Tibial artery (tissue), 4 donors: ENCODE results near the gene RMI1.
"Not testable (repeated sequence)": the region's sequence is repeated elsewhere in the genome, so short reads cannot be mapped to it uniquely, and the experiment has no call there.

Experiments
- DNase-seq, 2 donors: peaks; one replicate each; pipeline ENCODE4 v3.0.0-alpha.2; 2019
- H3K27ac ChIP-seq, 2 donors: fragments of 200-600 bp; sonication (generic) in 1 of 2; 1 replicate in 1 of 2; 2 replicates in 1 of 2; pipeline ENCODE4 v1.5.1; 2018 to 2019; ENCODE audit warnings: mild to moderate bottlenecking in 1 of 2
- H3K27me3 ChIP-seq, 2 donors: fragments of 200-600 bp; sonication (generic) in 1 of 2; one replicate each; pipeline versions ENCODE4 v1.5.1 to v1.6.0; 2016 to 2019
- H3K36me3 ChIP-seq, 3 donors: fragments of 200-600 bp; sonication (generic) in 2 of 3; one replicate each; pipeline ENCODE4 v1.5.1; 2016 to 2019; ENCODE audit warnings: mild to moderate bottlenecking in 2 of 3
- H3K4me1 ChIP-seq, 4 donors: fragments of 200-600 bp; sonication (generic) in 2 of 4; 1 replicate in 3 of 4; 2 replicates in 1 of 4; pipeline ENCODE4 v1.5.1; 2016 to 2019
- H3K4me3 ChIP-seq, 2 donors: fragments of 200-600 bp; sonication (generic) in 1 of 2; 1 replicate in 1 of 2; 2 replicates in 1 of 2; pipeline ENCODE4 v1.5.1; 2018 to 2019; ENCODE audit warnings: mild to moderate bottlenecking in 2 of 2
- H3K9me3 ChIP-seq, 3 donors: fragments of 200-600 bp; sonication (generic) in 1 of 3; one replicate each; pipeline ENCODE4 v1.5.1; 2016 to 2019
- CTCF ChIP-seq, 2 experiments: fragments of 200-600 bp in 1 of 2; fragments of 450-650 bp in 1 of 2; IDR thresholded peaks; one replicate each; pipeline ENCODE4 v1.5.1; 2017 to 2019; ENCODE audit warnings: antibody characterized with exemption in 2 of 2, mild to moderate bottlenecking in 1 of 2, moderate library complexity in 1 of 2
- intact Hi-C: fragments of 100-400 bp; cut with DNase I; formaldehyde crosslinking; loops from one replicate; pipeline ENCODE4 v1.15.0; 2023; ENCODE audit warnings: low total_unique reads

The RMI1 gene

GRCh38 chr9:84002344-84002743, 21.7 kb downstream of the RMI1 start:
- no peak overlapping the region for H3K4me3 ChIP-seq
- no peaks in the 10 kb centered on the region for H3K27me3 ChIP-seq
- intact Hi-C loops = no loop called here
- no peak overlapping the region for H3K27ac ChIP-seq
- no peaks in the 10 kb centered on the region for H3K4me1 ChIP-seq
- no peaks in the 10 kb centered on the region for H3K9me3 ChIP-seq
- no peak for TF ChIP-seq CTCF (IDR thresholded peaks at IDR 0.05)
- H3K36me3 ChIP-seq = no peaks in the 10 kb centered on the region
- no peak for DNase-seq

GRCh38 chr9:84003246-84003645, 22.6 kb downstream of the RMI1 start:
- no peaks in the 10 kb centered on the region for H3K36me3 ChIP-seq
- TF ChIP-seq CTCF (IDR thresholded peaks at IDR 0.05) = no peak
- H3K4me1 ChIP-seq = no peaks in the 10 kb centered on the region
- no peak overlapping the region for H3K27ac ChIP-seq
- DNase-seq = no peak
- no peaks in the 10 kb centered on the region for H3K27me3 ChIP-seq
- intact Hi-C loops = no loop called here
- no peak overlapping the region for H3K4me3 ChIP-seq
- no peaks in the 10 kb centered on the region for H3K9me3 ChIP-seq

- DNase-seq = no peak
- intact Hi-C loops = no loop called here
- Histone ChIP-seq H3K4me3 (no peak overlapping the region), H3K36me3 (no peaks in the 10 kb centered on the region), H3K27me3 (no peaks in the 10 kb centered on the region), H3K4me1 (no peaks in the 10 kb centered on the region), H3K9me3 (no peaks in the 10 kb centered on the region), H3K27ac (no peak overlapping the region)
- no peak for TF ChIP-seq CTCF (IDR thresholded peaks at IDR 0.05)
These were observed 27.1 kb downstream of the RMI1 start for GRCh38 chr9:84007662-84008061.

GRCh38 chr9:84024041-84024575, 43.5 kb downstream of the RMI1 start:
- no peaks in the 10 kb centered on the region for H3K9me3 ChIP-seq
- intact Hi-C loops = no loop called here
- H3K4me3 ChIP-seq = no peak overlapping the region
- no peaks in the 10 kb centered on the region for H3K27me3 ChIP-seq
- H3K4me1 ChIP-seq = no peaks in the 10 kb centered on the region
- no peak for DNase-seq
- no peak overlapping the region for H3K27ac ChIP-seq
- H3K36me3 ChIP-seq = no peaks in the 10 kb centered on the region
- TF ChIP-seq CTCF (IDR thresholded peaks at IDR 0.05) = no peak

GRCh38 chr9:84027201-84027600, 46.6 kb downstream of the RMI1 start:
- Histone ChIP-seq H3K27me3 (no peaks in the 10 kb centered on the region), H3K36me3 (no peaks in the 10 kb centered on the region), H3K4me1 (no peaks in the 10 kb centered on the region), H3K4me3 (no peak overlapping the region), H3K9me3 (no peaks in the 10 kb centered on the region), H3K27ac (no peak overlapping the region)
- DNase-seq = no peak
- TF ChIP-seq CTCF (IDR thresholded peaks at IDR 0.05) = no peak
- intact Hi-C loops = no loop called here

GRCh38 chr9:84031534-84031933, 50.9 kb downstream of the RMI1 start:
- DNase-seq = no peak
- H3K4me1 ChIP-seq = no peaks in the 10 kb centered on the region
- intact Hi-C loops = no loop called here
- no peaks in the 10 kb centered on the region for H3K27me3 ChIP-seq
- H3K36me3 ChIP-seq = no peaks in the 10 kb centered on the region
- H3K27ac ChIP-seq = no peak overlapping the region
- H3K4me3 ChIP-seq = no peak overlapping the region
- H3K9me3 ChIP-seq = no peaks in the 10 kb centered on the region
- no peak for TF ChIP-seq CTCF (IDR thresholded peaks at IDR 0.05)

GRCh38 chr9:84041857-84042256, 61.3 kb downstream of the RMI1 start:
- H3K36me3 ChIP-seq, intact Hi-C loops, DNase-seq, H3K27ac ChIP-seq, H3K27me3 ChIP-seq, H3K4me3 ChIP-seq, H3K9me3 ChIP-seq, H3K4me1 ChIP-seq: not testable (repeated sequence)
